HepG2 (cell line): ENCODE results near the gene AP1M2. TPM values are rescaled to one million over a fixed set of nuclear protein-coding genes. Genes with fewer than 3 reads are reported as not detected.

Experiments
- JUND ChIP-seq: sonication (generic); formaldehyde crosslinking; IDR thresholded peaks from 2 replicates; pipeline ENCODE4 v1.8.0; 2022; ENCODE audit warnings: mild to moderate bottlenecking, missing genetic modification reagents
- MBNL3 ChIP-seq: fragments of 250-450 bp; sonication (Bioruptor Pico); conservative IDR thresholded peaks from 2 replicates; pipeline ENCODE4 v1.8.0; 2022; ENCODE audit warnings: mild to moderate bottlenecking, inconsistent platforms
- PHF20 ChIP-seq: sonication (generic); formaldehyde crosslinking; IDR thresholded peaks from 2 replicates; pipeline ENCODE4 v1.5.0; 2020; ENCODE audit warnings: mild to moderate bottlenecking, missing genetic modification reagents
- SATB2 ChIP-seq: sonication (generic); formaldehyde crosslinking; IDR thresholded peaks from 2 replicates; pipeline ENCODE4 v1.5.0; 2020; ENCODE audit warnings: missing genetic modification reagents
- STAG1 ChIP-seq: sonication (generic); formaldehyde crosslinking; IDR thresholded peaks from 2 replicates; pipeline ENCODE4 v1.4.0; 2020; ENCODE audit warnings: missing genetic modification reagents
- TAF1 ChIP-seq: sonication (generic); formaldehyde crosslinking; IDR thresholded peaks from 2 replicates; pipeline ENCODE4 v1.4.0; 2020; ENCODE audit warnings: missing genetic modification reagents
- TGIF2 ChIP-seq: IDR thresholded peaks from 2 replicates; pipeline ENCODE4 v1.6.1; 2016; ENCODE audit warnings: control low read depth, missing compliant biosample characterization
- ZFX ChIP-seq: sonication (generic); formaldehyde crosslinking; IDR thresholded peaks from 2 replicates; pipeline ENCODE4 v1.4.0; 2020; ENCODE audit warnings: mild to moderate bottlenecking, low read depth, missing genetic modification reagents, moderate library complexity
- ZNF224 ChIP-seq: sonication (generic); formaldehyde crosslinking; IDR thresholded peaks from 2 replicates; pipeline ENCODE4 v1.5.0; 2020; ENCODE audit warnings: mild to moderate bottlenecking, missing genetic modification reagents
- ZNF446 ChIP-seq: sonication (generic); formaldehyde crosslinking; IDR thresholded peaks from 2 replicates; pipeline ENCODE4 v1.5.0; 2020; ENCODE audit warnings: mild to moderate bottlenecking, missing genetic modification reagents
- ZNF543 ChIP-seq: sonication (generic); formaldehyde crosslinking; IDR thresholded peaks from 2 replicates; pipeline ENCODE4 v1.4.0; 2020; ENCODE audit warnings: mild to moderate bottlenecking, missing genetic modification reagents
- ZNF547 ChIP-seq: sonication (generic); formaldehyde crosslinking; IDR thresholded peaks from 2 replicates; pipeline ENCODE4 v1.5.1; 2020; ENCODE audit warnings: mild to moderate bottlenecking, missing genetic modification reagents
- ZNF557 ChIP-seq: sonication (generic); formaldehyde crosslinking; IDR thresholded peaks from 2 replicates; pipeline ENCODE4 v1.4.0; 2020; ENCODE audit warnings: missing genetic modification reagents
- ZNF614 ChIP-seq: IDR thresholded peaks from 2 replicates; pipeline ENCODE4 v1.6.1; 2018; ENCODE audit warnings: missing biosample characterization, missing genetic modification reagents, inconsistent platforms, borderline replicate concordance
- ZNF775 ChIP-seq: sonication (generic); formaldehyde crosslinking; IDR thresholded peaks from 2 replicates; pipeline ENCODE4 v1.4.0; 2020; ENCODE audit warnings: missing genetic modification reagents, mild to moderate bottlenecking, moderate library complexity, borderline replicate concordance
- polyA plus RNA-seq, 8 experiments: library from polyadenylated mRNA; depleted of rRNA in 3 of 8; stranded (reverse) in 7 of 8; unstranded in 1 of 8; fragments of >200 nt; fragmentation: Illumina TruSeq in 4 of 8; extraction: Trizol in 4 of 8; gene quantifications; 2 replicates each; pipeline versions ENCODE4 v1.2.1 to v1.2.3, GENCODE V29; 2011 to 2016; ENCODE audit warnings: low read depth in 4 of 8, missing spikeins in 1 of 8, mixed read lengths in 1 of 8; ENCODE audit not compliant: insufficient read depth in 1 of 8
- total RNA-seq, 5 experiments: library from RNA; depleted of rRNA; stranded (reverse); fragments of >200 nt; fragmentation: Illumina TruSeq; extraction: Trizol; gene quantifications; 2 replicates each; pipeline ENCODE4 v1.2.3, GENCODE V29; 2016; ENCODE audit warnings: low read depth in 1 of 5
- TF ChIP-seq, protein P1 (sequence below), 2 experiments: fragments of 450-650 bp in 1 of 2; sonication (generic) in 1 of 2; formaldehyde crosslinking in 1 of 2; IDR thresholded peaks; 2 replicates each; pipeline versions ENCODE4 v1.6.1 to v1.8.0; 2016 to 2022; ENCODE audit warnings: antibody characterized with exemption in 1 of 2, mild to moderate bottlenecking in 1 of 2, missing genetic modification reagents in 1 of 2
- TF ChIP-seq, protein P2 (sequence below): sonication (generic); formaldehyde crosslinking; IDR thresholded peaks from 2 replicates; pipeline ENCODE4 v1.4.0; 2020; ENCODE audit warnings: missing genetic modification reagents

AP1M2 gene
- total and polyA plus RNA-seq, 2 of the 13 experiments (the other 11 are each of a cell fraction or from before 2014, with no cell fraction given) = 6.3 to 76.8 TPM

DNA sequence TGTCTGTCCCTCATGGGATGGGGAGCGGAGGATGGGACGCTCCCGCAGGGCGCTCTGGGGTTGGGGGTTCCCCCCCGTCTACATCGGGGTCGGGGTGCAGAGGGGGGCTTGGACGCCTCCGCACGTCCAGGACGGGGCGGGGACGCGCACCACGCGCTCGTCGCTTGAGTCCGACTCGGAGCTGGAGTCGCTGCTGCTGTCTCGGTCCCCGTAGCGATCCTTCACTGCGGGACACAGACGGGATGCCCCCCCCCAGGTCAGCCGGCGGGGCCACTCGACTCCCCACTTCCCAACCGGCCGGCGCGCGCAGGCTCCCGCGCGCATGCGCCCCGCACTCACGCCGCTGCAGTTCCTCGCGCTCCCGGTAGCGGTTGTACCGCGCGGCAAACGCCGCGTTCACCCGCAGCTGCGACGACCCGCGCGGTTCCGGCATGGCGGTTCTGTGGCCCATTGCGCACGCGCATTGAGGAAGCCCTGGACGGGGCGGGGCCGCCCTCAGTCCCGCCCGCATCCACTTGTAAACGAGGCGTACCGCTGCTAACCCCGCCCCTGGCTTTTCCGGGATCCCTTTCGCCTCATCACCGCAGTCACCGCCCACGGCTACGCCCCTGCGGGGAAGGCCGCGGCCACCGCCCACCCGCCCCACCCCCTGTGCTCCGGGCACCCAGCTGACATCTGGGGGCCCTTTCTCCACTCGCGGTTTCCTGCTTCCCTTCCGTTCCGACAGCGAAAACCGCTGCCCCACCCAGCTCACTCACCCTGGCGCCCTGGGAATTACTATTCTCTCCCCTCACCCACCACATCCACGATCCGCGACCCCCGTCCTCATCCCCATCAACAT is 21.3 kb downstream of the AP1M2 start, which contains the start of gene KRI1 (continued):
- TF ChIP-seq, protein P1, sequence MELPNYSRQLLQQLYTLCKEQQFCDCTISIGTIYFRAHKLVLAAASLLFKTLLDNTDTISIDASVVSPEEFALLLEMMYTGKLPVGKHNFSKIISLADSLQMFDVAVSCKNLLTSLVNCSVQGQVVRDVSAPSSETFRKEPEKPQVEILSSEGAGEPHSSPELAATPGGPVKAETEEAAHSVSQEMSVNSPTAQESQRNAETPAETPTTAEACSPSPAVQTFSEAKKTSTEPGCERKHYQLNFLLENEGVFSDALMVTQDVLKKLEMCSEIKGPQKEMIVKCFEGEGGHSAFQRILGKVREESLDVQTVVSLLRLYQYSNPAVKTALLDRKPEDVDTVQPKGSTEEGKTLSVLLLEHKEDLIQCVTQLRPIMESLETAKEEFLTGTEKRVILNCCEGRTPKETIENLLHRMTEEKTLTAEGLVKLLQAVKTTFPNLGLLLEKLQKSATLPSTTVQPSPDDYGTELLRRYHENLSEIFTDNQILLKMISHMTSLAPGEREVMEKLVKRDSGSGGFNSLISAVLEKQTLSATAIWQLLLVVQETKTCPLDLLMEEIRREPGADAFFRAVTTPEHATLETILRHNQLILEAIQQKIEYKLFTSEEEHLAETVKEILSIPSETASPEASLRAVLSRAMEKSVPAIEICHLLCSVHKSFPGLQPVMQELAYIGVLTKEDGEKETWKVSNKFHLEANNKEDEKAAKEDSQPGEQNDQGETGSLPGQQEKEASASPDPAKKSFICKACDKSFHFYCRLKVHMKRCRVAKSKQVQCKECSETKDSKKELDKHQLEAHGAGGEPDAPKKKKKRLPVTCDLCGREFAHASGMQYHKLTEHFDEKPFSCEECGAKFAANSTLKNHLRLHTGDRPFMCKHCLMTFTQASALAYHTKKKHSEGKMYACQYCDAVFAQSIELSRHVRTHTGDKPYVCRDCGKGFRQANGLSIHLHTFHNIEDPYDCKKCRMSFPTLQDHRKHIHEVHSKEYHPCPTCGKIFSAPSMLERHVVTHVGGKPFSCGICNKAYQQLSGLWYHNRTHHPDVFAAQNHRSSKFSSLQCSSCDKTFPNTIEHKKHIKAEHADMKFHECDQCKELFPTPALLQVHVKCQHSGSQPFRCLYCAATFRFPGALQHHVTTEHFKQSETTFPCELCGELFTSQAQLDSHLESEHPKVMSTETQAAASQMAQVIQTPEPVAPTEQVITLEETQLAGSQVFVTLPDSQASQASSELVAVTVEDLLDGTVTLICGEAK (IDR thresholded peaks at IDR 0.05) = no peak
- TF ChIP-seq, protein P1 (CRISPR knock-in tag; IDR thresholded peaks at IDR 0.05) = peak; percentile 88
- TF ChIP-seq ZNF446 (CRISPR knock-in tag) = no peak
- no peak for TF ChIP-seq ZNF543 (CRISPR knock-in tag)
- TF ChIP-seq ZNF547 (CRISPR knock-in tag) = peak; percentile 96
- no peak for TF ChIP-seq ZNF557
- peak; percentile 83; the same call in 1 of the 2 replicates for TF ChIP-seq TGIF2 (CRISPR knock-in tag)
- peak; percentile 92 for TF ChIP-seq TAF1
- no peak for TF ChIP-seq MBNL3
- no peak for TF ChIP-seq JUND (CRISPR knock-in tag)
- TF ChIP-seq ZFX (CRISPR knock-in tag) = peak; percentile 62
- TF ChIP-seq STAG1 (CRISPR knock-in tag) = no peak
- no peak for TF ChIP-seq ZNF775 (CRISPR knock-in tag)
- 0 out of 2 replicates have a peak, but pooled peaks have one; percentile 84 for TF ChIP-seq ZNF614 (CRISPR knock-in tag)
- TF ChIP-seq ZNF224 = peak; percentile 97; the same call in 1 of the 2 replicates
- TF ChIP-seq PHF20 (CRISPR knock-in tag) = peak; percentile 63
- TF ChIP-seq, protein P2, sequence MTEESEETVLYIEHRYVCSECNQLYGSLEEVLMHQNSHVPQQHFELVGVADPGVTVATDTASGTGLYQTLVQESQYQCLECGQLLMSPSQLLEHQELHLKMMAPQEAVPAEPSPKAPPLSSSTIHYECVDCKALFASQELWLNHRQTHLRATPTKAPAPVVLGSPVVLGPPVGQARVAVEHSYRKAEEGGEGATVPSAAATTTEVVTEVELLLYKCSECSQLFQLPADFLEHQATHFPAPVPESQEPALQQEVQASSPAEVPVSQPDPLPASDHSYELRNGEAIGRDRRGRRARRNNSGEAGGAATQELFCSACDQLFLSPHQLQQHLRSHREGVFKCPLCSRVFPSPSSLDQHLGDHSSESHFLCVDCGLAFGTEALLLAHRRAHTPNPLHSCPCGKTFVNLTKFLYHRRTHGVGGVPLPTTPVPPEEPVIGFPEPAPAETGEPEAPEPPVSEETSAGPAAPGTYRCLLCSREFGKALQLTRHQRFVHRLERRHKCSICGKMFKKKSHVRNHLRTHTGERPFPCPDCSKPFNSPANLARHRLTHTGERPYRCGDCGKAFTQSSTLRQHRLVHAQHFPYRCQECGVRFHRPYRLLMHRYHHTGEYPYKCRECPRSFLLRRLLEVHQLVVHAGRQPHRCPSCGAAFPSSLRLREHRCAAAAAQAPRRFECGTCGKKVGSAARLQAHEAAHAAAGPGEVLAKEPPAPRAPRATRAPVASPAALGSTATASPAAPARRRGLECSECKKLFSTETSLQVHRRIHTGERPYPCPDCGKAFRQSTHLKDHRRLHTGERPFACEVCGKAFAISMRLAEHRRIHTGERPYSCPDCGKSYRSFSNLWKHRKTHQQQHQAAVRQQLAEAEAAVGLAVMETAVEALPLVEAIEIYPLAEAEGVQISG (CRISPR knock-in tag) = peak; percentile 86
- TF ChIP-seq SATB2 (CRISPR knock-in tag) = peak; percentile 74
